SHP77 (cell line): ENCODE results near the gene GOSR1.
A peak's percentile ranks its signal among the peaks of the same experiment; 100 is the strongest.
"Not testable (repeated sequence)": the region's sequence is repeated elsewhere in the genome, so short reads cannot be mapped to it uniquely, and the experiment has no call there.

Experiments used
- DNase-seq, 2 experiments: peaks; one replicate each; lab custom pipeline; 2025; lab: John Stamatoyannopoulos, UW

Gene GOSR1

DNA sequence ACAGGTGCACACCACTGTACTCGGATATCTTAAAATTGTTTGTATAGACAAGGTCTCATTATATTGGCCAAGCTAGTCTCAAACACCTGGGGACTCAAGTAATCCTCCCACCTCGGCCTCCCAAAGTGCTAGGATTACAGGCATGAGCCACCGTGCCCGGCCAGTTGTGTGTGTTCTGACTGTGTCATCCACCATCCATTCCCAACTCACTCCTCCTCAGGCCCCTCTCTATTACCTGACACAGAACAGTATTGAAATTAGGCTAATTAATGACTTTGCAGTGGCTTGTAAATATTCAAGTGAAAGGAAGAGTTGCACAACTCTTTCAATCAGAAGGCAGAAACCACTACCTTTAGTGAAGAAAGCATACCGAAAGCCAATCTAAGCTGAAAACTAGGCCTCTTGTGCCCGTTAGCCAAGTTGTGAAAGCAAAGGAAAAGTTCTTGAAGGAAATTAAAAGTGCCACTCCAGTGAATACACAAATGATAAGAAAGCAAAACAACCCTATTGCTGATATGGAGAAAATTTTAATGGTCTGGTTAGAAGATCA is 28.7 kb downstream of the GOSR1 start:
- no peak for DNase-seq

DNA sequence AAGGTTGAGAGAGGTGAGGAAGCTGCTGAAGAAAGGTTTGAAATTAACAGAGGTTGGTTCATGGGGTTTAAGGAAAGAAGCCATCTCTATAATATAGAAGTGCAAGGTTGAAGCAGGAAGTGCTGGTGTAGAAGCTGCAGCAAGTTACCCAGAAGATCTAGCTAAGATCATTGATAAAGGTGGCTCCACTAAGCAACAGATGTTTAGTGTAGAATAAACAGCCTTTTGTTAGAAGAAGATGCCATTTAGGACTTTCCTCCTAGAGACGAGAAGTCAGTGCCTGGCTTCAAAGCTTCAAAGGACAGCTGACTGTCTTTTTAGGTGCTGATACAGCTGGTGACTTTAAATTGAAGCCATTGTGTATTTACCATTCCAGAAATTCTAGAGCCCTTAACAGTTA is 29.3 kb downstream of the GOSR1 start:
- DNase-seq = no peak

DNA sequence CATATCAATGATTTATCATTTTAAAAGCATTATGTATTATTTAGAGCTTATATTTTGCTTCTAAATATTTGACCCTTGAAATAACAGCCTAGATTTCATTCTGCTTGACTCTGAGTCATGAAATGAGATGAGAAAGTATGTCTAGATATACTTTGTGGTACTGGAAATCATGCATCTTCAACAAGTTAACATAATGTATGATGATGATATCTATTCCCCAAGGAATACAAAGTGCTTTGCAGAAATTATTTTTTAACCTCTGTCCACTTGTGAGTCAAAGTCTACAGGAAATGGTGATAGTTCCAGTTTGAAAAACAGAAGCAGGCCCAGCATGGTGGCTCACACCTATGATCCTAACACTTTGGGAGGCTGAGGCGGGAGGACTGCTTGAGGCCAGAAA is 36.1 kb downstream of the GOSR1 start:
- DNase-seq = no peak

DNA sequence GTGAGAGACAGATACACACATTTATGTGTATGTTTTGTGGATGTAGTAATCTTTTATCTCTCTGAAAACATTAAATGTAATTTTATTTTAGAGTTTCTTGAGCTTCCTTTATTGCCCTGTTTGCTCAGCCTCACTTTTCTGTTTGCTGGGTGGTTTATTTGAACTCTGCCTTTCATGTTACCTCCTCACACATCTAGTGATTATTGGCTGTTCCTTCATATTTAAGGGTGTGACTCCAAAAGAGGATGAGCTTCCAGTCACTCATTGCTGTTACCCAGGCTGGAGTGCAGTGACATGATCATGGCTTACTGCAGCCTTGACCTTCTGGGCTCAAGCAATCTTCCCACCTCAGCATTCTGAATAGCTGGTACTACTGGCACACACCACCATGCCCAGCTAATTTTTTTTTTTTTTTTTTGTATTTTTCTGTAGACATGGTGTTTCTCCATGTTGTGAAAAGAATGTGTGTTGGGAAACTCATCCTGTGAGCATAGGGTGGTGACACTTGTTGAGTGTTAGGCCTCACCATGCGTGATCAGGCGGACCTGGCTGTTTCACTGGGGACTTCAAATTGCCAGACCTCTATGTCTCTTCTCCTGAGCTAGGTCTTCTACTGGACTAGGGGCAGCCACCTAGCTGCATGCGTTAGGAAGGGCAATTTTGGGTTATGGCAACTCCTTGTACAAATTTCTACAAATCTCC is 37.8 kb downstream of the GOSR1 start:
- no peak for DNase-seq

DNA sequence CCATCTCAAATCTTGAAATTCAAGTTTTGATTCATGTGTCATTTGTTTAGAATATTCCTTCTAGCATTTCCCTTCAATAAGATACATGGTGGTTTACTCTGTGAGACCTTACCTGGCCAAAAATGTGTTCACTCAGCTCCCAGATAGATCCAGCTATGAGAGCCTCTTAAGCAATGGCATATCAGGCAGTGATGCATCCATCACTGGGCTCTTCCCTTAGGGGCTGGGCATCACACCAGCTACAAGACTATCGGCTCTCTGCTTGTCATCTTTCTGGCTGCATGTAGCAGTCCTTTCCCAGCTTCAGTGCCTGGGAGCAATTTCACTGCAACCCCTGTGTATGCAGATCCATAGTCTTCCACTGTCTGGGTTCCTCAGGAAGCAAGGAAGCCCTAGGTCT is 40.6 kb downstream of the GOSR1 start:
- no peak for DNase-seq

DNA sequence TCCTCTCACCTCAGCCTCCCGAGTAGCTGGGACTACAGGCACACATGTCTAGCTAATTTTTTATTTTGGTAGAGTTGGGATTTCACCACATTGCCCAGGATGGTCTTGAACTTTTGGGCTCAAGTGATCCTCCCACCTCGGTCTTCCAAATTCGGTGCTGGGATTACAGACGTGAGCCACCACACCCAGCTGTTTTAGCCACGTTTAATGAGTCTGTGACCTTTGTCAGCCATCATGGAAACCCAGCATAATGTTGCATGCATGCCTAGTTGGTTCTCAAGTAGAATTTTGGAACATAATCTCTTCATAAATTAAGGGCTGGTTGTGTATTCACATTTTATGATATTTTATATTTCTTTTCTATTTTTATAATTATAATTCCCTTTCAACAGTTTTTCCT is 42.0 kb downstream of the GOSR1 start:
- DNase-seq = no peak

DNA sequence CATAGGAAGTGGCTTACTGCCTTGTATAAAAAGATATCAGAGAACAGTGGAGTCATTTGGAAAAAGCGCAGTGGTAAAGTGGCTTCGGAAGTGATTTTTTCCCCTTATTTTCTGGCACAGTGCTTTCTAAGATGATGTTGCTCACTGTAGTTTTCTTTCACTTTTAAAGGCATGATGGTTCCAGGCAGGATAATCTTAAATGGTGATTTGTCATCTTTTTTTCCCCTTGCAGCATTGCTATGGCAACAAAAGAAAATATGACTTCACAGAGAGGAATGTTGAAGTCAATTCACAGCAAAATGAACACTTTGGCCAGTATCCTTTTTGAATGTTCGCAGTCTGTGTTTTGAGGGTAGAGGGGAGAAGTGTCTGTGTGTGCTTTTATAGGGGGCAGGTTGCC is 42.5 kb downstream of the GOSR1 start:
- DNase-seq = no peak

DNA sequence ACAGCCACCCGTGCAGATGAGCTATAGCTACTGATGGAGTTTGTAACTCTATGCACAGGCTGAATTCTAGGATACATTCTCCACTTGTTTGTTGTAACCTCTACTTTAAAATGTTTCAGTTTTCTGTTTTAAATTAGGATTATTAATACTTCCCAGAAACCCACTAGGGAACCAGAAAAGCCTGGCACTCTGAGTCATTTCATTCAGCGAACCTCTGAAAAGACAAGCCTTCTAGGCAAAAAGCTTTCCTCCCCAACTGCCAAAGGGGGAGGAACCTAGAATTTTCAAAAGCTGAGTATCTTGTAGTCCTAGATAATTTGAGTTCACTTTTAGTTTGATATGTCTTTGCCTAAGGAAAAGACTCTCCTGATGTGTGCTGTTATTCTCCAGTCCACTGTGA is 43.2 kb downstream of the GOSR1 start:
- DNase-seq = no peak

DNA sequence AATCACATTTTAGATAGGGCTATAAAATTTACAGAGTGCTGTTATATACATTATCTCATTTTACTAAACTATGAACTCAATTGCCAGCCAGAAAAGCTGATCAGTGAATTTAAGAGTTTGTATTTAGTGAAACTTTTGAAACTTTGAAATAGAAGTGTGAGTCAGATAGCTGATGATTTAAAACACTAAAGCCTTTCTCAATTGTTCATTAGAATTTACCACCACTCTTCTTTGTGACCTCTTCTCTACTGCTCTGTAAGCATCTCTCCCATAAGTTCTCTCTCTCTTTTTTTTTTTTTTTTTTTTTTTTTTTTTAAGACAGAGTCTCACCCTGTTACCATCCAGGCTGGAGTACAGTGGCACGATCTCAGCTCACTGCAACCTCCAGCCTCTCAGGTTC is 43.7 kb downstream of the GOSR1 start:
- DNase-seq = no peak

DNA sequence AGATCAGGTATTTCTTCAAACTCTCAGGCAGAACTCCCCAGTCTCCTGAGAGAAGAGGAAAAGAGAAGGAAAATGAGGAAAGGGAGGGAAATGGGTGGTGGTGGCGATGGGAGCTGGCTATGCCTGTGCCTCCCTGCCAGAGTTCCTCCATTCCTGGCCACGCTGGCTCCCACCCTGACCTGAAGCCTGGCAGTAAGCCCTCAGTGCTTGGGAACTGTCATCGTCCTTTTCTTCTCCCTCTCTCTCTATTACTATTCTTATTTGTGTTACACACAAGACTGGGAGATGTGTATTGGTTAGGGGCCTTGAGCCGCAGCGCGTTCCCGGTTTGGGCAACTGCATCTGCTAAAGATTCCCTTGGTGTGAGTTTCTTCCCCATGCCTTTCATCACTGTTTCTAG is 44.6 kb downstream of the GOSR1 start:
- DNase-seq = no peak

DNA sequence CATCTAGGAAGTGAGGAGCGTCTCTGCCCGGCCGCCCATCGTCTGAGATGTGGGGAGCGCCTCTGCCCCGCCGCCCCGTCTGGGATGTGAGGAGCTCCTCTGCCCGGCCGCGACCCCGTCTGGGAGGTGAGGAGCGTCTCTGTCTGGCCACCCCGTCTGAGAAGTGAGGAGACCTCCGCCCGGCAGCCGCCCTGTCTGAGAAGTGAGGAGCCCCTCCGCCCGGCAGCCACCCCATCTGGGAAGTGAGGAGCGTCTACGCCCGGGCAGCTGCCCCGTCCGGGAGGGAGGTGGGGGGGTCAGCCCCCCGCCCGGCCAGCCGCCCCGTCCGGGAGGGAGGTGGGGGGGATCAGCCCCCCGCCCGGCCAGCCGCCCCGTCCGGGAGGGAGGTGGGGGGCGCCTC is 46.0 kb downstream of the GOSR1 start:
- DNase-seq = not testable (repeated sequence)

DNA sequence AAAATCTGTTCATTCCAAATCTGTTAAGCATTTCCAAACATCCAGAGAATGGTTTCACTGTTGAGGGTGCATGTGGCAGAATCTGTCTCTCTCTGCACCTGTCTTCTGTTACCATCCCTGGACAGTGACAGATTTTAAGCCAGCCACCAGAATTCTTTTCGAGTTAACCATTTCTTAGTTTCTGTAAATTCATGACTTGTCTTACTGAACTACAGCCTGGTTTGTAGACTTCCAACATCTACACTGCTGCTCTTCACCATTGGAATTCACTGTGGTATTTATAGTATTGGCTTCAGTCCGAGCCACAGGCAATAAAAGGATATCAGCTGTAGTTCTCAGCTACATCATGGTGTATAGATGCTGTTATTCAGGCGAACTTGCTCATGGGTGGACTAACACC is 47.6 kb downstream of the GOSR1 start:
- no peak for DNase-seq

DNA sequence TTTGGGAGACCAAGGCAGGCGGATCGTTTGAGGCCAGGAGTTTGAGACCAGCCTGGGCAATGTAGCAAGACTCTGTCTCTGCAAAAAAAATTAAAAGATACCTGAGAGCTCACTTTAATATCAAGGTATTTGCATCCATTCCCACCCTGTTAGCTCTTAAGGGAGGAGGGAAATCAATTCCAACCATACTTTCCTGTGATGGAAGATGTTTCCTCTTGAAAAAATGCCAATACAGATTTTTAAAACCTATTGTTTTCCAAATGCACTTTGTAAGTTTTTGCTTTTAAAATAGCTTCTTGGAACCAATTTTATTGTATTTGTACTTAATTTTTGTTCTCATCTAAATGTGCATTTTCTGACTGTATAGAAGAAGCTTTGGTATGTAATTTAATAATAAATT is 49.2 kb downstream of the GOSR1 start:
- no peak for DNase-seq

DNA sequence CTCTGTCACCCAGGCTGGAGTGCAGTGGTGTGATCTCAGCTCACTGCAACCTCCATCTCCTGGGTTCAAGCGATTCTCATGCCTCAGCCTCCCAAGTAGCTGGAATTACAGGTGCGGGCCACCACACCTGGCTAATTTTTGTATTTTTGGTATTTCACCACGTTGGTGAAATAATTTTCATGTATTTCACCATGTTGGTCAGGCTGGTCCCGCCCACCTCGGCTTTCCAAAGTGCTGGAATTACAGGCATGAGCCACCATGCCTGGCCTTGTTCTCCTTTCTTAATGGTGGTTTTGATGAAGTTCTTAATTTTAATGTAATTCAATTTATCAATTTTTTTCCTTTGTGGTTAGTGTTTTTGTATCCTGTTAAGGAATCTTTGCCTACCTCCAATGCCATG is 51.5 kb downstream of the GOSR1 start:
- not testable (repeated sequence) for DNase-seq

DNA sequence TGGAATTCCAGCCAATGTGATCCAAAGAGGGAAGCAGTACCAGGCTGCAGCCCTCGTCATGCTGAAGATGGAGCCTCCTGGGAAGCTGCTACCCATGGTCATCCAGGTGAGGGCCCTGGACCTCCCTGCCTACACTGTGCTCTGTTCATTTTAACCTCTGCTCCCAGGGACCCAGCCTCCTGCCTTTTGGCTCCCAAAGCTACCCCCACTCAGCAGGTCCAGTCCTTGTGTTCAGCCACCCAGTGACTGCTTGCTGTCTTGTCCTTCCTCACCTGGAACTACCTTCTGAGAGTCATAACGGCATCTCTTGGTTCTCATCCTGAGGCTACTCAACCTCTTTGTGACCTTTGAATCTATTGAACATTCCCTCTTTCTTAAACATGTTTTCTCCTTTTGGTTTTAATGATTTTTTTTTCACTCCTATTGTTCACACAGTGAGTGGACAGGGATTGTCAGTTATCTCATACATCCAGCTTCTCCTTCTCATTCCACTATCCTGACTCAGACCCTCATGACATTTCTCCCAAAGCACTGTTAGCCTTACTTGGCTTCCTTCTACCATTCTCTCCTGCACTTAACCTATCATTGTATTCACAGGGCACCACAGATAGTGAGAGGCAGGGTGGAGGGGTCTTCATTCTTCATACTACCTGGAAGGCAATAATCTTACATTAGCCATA is 53.3 kb downstream of the GOSR1 start:
- no peak for DNase-seq

DNA sequence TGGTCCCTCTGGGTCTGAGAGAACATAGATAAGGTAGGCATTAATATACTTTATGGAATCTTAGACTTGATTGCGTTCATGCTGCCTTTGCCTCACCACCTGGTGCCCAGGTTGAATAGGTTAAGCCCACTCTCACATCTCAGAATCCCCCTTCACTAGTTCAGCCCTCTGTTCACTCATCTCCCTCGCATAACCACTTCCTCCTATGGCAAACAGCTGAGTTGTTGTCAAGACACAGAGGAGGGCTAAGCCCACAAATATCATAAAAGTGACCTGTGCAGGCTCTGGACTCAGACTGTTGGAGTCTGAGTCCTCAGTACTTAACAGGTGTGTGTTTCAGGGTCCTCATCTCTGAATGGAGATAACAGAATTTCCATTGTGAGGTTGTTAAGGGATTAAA is 55.7 kb downstream of the GOSR1 start:
- no peak for DNase-seq

DNA sequence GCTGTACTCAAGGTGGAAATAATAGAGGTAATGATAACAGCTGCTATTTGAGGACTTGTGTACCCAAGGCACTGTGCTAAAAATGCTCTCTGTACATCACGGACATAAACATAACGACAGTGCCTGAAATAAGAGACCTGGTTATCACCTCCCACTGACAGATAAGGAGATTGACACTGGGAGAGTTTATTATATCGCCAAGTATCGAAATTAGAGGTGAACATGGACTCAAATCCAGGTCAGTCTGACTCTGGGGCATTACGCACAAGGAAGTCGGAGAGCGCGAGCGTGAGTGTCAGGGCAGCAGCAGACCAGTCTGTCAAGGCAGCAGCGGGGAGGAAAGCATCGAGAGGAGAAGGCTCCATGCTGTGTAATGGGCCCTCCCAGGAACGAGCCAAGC is 57.1 kb downstream of the GOSR1 start:
- DNase-seq = no peak

DNA sequence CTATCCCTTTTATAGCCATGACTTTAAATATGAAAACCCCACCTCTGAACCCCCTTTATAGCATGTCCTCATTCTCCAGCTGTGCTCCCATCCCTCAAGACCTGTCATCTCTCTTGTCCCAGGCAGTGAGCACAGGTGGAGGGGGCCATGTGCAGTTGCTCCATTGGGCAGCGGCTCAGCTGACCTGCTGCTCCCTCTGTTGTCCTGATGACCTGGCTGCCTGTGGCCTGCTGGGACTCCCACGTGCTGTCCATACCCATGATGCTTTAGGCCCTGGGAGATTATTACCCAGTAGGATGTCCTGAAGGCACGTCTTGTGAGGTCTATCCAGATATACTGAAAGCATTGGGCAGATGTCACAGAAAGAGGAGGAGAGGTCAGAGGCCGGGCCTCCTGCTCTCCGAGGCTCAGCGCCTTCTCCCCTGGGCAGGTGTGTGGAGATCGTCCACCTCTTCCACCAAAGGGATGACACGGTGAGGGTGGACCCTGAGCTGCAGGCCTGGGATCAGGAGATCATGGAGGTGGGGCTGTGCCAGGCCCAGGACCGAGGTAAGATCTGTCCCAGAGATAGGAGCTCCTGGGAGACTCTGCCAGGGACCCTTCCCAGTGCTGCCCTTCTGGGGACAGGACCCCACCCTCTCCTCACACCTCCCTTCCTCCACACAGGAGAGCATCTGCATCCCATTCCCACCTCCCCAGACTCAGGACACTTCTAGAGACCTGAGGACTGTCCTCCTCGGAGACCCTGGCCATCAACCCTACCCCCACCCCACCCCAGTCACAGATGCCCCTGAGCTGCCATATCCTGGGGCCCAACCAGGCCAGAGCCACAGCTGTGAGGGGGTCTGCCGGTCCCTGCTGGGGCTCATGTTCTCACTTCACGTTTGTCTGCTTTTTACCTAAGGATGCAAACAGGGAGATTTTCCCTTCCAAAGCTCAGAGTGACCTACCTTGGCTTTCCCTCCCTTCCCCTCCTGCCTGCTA is 58.0 kb downstream of the GOSR1 start:
- no peak for DNase-seq

DNA sequence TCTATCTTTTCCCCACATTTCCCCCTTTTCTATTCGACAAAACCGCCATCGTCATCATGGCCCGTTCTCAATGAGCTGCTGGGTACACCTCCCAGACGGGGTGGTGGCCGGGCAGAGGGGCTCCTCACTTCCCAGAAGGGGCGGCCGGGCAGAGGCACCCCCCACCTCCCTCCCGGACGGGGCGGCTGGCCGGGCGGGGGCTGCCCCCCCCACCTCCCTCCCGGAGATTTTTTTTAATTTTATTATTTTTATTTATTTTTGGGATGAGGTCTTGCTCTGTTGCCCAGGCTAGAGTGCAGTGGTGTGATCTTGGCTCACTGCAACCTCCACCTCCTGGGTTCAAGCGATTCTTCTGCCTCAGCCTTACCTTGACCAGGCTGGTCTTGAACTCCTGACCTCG is 59.6 kb downstream of the GOSR1 start:
- DNase-seq = not testable (repeated sequence)

DNA sequence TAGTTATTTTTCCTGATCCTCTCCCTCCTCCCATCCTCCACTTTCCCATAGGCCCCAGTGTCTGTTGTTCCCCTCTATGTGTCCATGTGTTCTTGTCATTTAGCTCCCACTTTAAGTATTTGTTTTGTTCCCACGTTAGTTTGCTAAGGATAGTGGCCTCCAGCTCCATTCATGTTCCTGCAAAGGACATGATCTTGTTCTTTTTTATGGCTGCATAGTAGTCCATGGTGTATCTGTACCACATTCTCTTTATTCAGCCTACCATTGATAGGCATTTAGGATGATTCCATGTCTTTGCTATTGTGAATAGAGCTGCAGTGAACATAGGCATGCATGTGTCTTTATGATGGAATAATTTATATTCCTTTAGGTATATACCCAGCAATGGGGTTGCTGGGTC is 60.5 kb downstream of the GOSR1 start:
- DNase-seq = not testable (repeated sequence)

DNA sequence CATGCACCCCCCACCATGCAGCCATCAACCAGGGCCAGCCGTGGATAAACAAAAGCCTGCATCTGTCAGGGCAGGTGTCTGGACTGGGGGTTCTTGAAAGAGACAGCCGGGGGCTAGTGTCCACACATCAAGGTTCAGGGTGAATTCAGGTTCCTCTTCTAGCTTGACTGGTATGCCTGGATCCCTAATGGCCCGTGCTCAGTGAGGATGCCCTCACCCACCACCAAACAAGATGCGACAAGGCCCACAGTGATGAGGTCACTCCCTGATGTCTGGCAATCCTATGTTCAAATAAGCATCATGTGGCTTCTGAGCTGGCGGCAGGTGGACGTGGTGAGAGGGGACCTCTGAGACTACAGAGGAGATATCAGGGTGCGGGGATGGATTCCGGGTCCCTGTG is 64.6 kb downstream of the GOSR1 start:
- DNase-seq = peak in 1 of 2 experiments; percentile 3

DNA sequence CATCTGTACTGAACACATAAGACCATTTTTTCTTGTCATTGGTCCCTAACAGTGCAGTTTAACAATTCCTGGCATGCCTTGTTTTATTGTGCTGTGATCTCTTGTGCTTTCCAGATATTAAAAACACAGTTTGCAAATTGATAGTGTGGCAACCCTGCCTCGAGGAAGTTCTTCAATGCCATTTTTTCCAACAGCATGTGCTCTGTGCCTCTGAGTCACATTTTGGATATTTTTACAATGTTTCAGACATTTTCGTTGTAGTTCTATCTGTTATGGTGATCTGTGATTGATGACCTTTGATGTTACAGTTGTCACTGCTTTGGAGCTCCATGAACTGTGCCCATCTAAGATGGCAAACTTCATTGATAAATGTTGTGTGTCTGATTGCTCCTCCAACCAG is 66.2 kb downstream of the GOSR1 start:
- DNase-seq = no peak

DNA sequence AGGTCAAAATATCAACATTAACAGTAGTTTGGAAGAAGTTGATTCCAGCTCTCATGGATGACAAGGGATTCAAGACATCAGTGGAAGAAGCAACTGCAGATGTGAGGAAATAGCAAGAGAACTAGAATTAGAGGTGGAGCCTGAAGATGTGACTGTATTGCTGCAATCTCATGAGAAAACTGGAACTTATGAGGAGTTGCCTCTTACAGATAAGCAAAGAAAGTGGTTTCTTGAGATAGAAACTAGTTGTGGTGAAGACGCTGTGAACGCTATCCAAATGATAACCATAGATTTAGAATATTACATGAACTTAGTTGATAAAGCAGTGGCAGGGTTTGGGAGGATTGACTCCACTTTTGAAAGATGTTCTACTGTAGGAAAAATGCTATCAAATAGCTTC is 67.8 kb downstream of the GOSR1 start:
- no peak for DNase-seq
